NOMO-1 treated with dmso at 0.1 percent for 144 hours (cell line): ENCODE data around the gene NDEL1.

Experiments used
- DNase-seq: peaks from one replicate; lab custom pipeline; 2025; ENCODE audit not compliant: unreplicated experiment; lab: John Stamatoyannopoulos, UW

The NDEL1 gene

GRCh38 chr17:8477171-8477570 lies 41.5 kb downstream of the NDEL1 start:
- DNase-seq: no peak

DNA sequence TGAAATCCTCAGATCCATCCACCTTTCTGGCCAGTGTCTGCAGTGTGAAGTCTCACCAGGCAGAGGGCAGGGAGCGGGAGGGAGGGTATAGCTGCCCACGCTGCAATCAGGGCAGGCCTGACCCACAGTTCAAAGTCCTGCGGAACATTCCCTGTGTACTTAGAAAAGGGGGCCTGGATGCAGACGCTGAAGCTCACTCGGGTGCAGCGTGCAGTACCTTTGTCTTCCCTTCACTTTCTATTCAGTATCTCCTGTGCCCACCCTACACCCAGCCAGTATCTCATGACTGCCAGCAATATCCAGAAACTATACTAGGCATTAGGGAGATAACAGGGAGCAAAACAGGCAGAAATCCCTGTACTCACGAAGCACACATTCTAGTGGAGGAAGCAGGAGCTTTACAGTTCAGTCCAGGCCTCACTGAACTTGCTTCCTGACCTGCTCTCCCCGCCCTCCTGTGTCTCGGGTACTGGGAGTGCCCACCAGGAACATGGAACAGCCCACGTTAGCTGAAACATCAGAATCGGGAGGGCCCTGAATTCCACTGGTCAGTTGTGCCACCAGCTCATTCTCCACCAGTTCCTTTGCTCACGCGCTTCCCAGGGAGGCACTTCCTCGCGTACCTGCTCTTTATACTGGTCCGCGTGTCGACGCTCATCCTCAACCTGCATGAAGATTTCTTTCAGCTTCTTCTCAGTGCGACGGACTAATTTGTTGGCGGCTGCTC lies 42.2 kb downstream of the NDEL1 start:
- DNase-seq: no peak

DNA sequence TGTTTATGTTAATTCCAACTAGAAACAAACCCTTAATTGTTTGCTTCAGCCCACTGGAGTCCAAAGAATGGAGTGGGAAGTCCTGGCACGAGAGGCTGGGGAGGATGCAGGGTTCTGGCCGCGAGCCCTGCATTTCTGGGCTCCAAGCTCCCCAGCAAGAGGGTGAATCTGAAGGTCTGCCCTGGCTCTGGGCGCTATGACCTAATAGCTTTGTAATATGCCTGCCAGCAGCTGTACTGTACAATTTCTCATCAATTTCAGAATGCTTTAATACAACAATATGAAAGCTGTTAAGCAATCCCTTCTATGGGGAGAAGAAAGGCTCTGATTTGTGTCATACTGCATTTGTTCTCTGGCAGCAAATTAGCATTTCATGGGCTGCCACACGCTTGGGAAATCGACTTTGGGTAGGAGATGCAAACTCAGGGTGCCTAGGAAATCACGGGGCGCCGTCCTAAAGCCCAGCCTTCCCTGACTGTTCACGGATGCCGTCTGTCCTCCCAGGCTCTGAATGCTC lies 43.8 kb downstream of the NDEL1 start:
- no peak for DNase-seq

- DNase-seq: no peak
Observed at GRCh38 chr17:8480011-8480976, 44.6 kb downstream of the NDEL1 start.

GRCh38 chr17:8481089-8481488 lies 45.4 kb downstream of the NDEL1 start:
- DNase-seq: no peak

GRCh38 chr17:8481703-8482102 lies 46.0 kb downstream of the NDEL1 start:
- DNase-seq: no peak

DNA sequence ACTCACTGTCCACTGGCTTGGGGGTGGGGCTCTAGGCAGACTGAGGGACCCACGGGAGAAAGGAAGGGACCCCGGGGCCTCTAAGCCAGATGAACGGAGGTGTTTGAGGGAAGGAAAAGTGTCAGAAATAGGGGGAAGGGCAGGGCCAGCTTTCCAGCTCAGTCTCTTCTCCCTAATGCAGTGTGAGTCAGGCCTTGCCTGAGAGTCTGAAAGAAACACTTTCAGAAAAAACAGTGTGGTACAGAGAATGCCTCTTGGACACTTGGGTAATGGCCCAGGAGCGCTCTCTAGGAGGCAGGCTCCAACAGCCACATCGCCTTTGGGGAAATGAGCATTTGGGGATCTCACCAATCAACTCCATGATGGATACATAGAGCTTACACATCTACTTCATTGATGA lies 46.9 kb downstream of the NDEL1 start:
- DNase-seq: no peak

- DNase-seq: no peak
Observed at GRCh38 chr17:8484465-8484864, 48.8 kb downstream of the NDEL1 start.

DNA sequence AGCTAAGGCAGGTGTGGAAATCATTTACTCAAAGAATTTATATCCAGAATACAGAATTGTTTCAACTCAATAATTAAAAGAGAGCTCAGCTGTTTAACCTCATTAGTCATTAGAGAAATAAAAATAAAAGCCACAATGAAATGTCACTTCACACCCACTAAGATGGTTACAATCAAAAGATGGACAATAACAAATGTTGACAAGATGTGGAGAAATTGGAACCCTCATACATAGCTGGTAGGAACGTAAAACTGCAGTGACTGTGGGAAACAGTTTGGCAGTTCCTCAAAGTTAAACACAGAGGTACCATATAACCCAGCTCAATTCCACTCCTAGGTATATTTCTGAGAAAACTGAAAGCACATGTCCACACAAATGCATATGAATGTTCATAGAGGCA lies 49.8 kb downstream of the NDEL1 start:
- no peak for DNase-seq

DNA sequence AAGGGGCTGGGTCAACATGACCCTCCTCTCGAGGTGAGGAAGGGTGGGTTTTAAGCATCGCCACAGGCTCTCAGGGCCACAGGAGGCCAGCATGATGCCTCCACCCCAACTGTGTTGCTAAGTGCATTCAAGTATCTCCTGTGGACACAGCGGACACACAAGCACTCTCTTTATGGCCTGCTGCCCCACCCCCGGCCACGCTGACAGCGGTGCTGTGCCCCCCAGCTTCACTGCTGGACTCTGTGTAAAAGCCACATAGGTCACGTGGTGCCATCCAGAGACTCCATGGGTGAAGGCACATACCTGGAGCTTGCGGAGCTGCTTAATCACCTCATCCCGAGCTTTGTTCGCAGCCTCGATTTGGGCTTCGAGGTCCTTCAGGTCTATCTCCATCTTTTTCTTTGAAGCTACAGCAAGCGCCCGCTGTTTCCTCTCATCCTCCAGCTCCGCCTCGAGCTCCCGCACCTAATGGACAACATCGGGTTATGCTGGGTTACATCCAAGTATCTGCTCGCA lies 51.5 kb downstream of the NDEL1 start:
- no peak for DNase-seq

DNA sequence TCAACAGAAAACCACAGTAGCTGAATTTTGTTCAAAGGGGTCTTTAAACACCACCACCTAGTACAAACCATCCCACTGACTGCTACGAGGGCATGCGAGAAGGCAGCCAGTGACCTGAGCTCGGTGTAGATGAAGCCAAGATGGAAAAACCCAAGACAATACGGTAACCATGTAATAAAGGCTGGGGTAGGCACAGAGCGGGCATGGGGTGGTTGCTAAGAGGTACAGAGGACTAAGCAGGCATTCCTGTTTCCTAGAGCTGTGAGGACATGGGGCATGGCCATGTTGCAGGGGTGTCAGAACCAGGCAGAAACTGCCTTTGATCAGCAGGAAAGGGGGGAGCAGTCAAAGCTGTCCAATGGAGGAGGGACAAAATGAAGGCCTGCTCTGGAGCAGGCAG lies 52.1 kb downstream of the NDEL1 start:
- DNase-seq: no peak

DNA sequence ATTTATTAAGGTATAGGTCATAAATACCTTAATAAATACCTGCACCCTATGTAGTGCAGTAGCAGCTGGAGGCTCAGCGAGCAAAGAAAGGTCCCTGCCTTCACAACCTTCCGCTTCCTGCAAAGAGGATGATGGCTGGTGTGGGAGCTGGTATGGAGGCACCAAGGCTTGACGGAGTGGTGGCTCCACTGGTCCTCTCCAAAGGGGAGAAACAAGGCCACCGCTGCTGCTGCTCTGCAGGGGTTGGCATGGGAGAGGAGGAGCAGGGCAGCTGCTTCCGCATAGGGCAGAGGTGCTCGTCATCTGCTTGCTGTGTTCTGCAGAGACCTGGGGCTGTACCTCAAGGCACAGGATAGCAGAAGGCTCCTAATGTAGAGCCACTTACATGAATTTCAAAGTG lies 52.8 kb downstream of the NDEL1 start:
- DNase-seq: no peak

DNA sequence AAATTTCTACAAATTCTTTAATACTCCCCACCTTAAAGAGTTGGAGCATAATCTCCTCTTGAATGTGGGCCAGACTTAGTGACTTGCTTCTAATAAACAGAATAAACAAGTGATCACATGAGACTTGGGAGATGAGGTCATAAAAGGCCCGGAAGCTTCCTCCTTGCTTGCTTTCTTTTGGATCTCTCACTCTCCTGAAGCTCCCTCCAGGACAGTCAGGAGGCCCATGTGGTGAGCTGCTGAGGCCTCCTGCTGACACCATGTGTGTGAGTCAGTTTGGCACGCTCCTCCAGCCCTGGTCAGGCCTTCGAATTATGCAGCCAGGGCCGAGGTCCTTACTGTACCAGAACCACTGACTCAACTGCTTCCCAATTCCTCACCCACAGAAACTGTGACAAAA lies 53.2 kb downstream of the NDEL1 start:
- no peak for DNase-seq

GRCh38 chr17:8489841-8490240 lies 54.2 kb downstream of the NDEL1 start:
- no peak for DNase-seq

- no peak for DNase-seq
Observed at GRCh38 chr17:8490256-8491023, 54.8 kb downstream of the NDEL1 start.

- DNase-seq: no peak
Observed at GRCh38 chr17:8492121-8492520, 56.4 kb downstream of the NDEL1 start.

DNA sequence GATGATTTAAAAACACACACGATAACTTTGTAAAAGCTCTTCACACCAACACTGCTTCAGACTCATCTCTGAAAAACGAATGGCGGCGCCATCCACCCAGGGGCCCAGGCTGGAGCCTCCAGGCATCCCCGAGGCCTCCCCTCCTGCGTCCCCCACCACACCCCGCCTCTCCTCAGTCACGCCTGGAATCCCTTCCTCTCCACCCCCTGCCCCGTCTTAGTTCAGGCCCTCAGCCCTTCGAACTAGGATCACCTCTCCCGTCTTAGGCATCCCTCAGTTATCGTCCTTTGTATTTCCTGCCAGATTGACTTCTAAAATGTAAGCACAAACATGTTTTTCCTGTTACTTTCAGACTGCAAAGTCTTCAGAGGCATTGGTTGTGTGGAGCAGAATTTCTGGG lies 58.3 kb downstream of the NDEL1 start:
- no peak for DNase-seq

DNA sequence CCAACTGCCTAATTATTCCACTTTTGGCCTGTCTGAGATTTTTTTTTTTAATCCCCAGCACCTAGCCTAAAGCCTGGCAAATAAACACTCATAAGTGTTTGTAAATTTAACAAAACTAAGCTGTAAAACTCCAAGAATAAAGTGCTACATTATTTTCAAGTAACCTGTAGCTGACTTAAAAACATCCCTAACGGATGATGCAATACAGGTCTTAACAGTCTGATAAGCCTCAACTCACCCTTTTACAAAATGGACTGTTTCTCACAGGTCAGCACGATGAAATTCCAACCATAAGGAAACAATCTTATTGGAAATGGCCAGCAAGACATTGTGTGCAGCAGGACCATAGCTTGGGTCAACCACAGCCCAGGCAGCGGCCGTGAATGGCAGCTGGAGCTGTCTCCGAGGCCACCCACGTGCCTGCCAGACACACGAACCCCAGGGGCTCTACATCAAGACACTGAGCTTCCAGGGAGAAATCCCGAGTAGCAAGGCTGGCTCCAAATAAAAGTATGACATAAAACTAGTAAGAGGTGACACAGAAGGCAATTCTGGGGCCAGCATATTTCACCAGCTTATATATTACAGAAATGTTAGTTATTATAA lies 58.9 kb downstream of the NDEL1 start:
- no peak for DNase-seq

DNA sequence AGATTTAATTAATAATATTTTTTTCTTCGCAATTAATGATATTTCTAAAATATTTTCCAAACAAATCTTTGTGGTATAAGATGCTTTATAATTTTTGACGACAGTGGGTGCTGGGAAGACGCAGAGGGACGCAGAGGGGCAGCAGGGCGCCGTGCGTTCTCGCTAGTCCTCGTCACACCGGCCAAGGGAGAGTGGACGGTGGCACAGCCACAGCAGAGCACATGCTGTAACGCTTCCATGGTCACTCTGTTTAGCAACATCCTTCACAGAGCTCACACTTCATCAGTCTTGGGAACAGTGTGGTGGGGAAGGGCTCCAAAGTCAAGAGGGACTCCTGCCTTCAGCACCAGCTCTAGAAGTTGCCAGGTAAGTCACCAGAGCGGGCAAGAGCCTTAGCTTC lies 60.4 kb downstream of the NDEL1 start:
- no peak for DNase-seq

DNA sequence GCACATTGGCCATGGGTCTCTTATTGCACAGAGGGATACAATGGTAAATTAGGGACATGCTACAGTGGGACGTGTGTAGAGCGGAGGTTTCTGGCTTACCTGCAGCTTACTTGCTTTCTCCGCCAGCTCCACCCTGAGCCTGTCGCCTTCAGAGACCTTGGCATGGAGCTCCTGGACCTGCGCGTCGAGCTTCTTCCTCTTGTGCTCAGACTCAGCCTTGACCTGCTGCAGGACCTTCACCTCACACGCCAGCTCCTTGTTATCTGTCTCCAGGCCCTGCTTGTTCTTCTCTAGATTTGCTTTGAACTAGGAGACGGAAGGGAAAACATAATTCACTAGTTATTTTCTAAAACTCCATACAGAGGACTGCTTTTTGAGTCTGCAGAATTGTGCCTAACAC lies 63.5 kb downstream of the NDEL1 start:
- DNase-seq: no peak

GRCh38 chr17:8499614-8500013 lies 63.9 kb downstream of the NDEL1 start:
- DNase-seq: no peak
